ENCODE measurements around the gene YBX2.

DNA sequence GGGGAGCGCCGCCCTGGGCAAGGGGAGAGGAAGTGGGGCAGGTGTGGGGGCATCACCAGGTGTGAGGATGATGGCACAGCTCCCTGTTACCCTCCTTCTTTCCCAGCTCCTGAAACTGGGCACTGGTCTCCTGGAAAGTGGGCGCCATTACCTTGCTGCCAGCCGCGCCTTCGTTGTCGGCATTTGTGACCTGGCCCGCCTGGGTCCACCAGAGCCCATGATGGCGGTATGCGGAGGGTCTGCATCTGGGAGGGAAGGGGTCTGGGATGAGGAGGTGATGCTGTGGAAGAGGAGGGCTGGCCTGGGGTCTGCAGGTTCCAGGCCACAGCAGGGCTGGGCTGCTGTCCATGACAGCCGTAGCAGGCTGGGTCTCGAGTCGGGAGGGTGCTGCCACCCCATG is 47.4 kb upstream of the YBX2 start:
- TF ChIP-seq POLR2AphosphoS5 (IDR thresholded peaks at IDR 0.05; ENCODE audit: insufficient read depth, low read depth, low read length) (no peak), POLR2A (IDR thresholded peaks at IDR 0.05; ENCODE audit: low read depth, low read length) (no peak), JUN (IDR thresholded peaks at IDR 0.05; ENCODE audit: borderline replicate concordance, insufficient read depth, insufficient read length, low read depth) (no peak)
- TF ChIP-seq, protein P1, sequence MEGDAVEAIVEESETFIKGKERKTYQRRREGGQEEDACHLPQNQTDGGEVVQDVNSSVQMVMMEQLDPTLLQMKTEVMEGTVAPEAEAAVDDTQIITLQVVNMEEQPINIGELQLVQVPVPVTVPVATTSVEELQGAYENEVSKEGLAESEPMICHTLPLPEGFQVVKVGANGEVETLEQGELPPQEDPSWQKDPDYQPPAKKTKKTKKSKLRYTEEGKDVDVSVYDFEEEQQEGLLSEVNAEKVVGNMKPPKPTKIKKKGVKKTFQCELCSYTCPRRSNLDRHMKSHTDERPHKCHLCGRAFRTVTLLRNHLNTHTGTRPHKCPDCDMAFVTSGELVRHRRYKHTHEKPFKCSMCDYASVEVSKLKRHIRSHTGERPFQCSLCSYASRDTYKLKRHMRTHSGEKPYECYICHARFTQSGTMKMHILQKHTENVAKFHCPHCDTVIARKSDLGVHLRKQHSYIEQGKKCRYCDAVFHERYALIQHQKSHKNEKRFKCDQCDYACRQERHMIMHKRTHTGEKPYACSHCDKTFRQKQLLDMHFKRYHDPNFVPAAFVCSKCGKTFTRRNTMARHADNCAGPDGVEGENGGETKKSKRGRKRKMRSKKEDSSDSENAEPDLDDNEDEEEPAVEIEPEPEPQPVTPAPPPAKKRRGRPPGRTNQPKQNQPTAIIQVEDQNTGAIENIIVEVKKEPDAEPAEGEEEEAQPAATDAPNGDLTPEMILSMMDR (IDR thresholded peaks at IDR 0.05; ENCODE audit: extremely low read depth in 1 of 2, insufficient read depth in 1 of 2, low read depth in 1 of 2, low read length in 2 of 2): no peak

Measured in endothelial cell of umbilical vein (primary cell).